Measurements from ENCODE around the gene GRAMD1C. TPM values are rescaled to one million over a fixed set of nuclear protein-coding genes. Genes with fewer than 3 reads are reported as not detected.

The GRAMD1C gene
- total RNA-seq, 1 donor from 2014 or later, result 8.2 TPM

DNA sequence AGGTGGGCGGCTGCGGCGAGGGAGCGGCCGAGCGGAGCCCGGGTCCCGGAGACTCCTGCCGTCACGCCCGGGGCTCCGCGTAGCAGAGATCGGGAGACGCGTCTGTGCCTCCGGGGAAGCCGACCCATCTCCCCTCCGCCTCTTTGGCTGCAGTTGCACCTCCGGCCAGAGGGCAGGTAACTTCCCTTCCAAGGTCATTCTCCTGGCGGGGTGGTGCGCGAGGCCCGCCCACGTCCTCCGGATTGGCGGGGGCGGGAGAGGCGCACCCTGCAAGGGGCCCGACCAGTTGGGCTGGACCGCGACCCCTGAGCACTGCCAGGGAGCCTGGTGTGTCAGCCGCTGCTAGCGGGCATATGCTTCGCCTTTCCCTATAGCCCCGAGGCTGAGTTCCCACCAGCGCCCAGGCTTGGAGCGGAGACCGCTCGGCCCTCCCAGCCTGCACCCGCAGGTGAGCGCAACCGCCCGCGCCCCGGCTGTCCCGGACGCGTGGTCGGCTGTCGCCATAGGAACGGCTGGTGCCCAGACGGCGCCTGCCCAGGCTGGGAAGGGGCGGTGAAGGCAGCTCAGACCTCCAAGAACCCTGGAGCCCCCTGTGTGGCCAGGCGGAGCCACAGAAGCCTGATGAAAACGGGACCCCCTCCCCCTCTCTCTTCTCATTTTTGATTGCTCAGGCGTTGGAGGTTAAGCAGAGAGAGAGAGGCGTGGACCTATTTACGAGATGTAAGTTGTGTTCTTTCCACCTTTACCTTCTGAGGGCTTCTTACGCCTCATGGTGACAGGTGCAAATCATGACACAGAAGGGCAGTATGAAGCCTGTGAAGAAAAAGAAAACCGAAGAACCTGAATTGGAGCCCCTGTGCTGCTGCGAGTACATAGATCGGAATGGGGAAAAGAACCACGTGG lies 109.7 kb downstream of the GRAMD1C start:
- peak; percentile 2 for DNase-seq (ENCODE audit: low spot score)

DNA sequence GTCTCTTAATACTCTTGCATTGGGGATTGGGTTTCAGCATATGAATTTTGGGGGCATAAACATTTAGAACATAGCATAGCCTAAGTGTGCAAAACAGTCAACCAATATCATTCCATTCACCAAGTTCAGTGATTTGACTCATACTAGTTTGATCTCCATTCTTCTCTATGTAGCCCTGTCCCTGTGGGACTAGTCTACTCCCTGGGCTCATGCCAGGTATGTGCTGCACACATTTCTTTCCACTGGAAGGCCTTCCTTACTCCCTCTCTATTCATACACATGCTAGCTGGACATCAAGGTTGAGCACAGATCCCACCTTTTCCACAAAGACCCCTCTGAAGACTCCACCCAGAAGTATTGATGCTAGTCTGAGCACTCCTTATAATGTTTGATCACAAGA lies 114.3 kb downstream of the GRAMD1C start:
- DNase-seq (ENCODE audit: low spot score), result no peak

DNA sequence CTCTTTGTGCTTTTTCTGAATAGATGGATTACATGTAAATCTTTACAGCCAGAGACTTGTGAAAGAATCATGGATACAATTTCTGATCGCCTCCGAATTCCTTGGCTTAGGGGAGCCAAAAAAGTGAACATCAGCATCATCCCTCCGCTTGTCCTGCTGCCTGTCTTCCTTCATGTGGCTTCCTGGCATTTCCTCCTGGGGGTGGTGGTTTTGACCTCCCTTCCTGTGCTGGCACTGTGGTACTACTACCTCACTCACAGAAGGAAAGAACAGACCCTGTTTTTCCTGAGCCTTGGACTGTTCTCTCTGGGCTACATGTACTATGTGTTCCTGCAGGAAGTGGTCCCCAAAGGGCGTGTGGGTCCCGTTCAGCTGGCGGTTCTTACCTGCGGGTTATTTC lies 115.1 kb downstream of the GRAMD1C start:
- no peak for DNase-seq (ENCODE audit: low spot score)

- no peak for DNase-seq (ENCODE audit: low spot score)
Observed at GRCh38 chr3:113954091-113954685, 115.6 kb downstream of the GRAMD1C start.

DNA sequence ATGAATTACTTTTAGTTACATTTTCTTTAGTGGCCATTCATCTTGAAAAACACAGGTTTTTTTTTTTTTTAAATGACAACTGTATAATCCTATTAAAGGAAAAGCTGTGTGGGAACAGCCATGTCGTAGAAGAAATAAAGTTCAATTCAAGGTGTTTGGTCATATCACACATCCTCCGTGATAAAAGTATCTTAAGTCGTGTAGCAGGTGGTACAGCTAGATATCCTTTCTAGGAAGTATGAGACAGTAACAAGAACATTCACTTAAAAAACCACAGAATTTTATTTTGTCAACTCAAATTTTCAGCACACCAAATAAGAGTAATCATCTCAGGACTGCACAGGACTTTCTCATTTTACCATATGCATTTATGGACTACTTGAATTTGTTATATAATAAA lies 125.3 kb downstream of the GRAMD1C start:
- DNase-seq (ENCODE audit: low spot score), result no peak

- DNase-seq (ENCODE audit: low spot score), result no peak
Observed at GRCh38 chr3:113966172-113966571, 127.6 kb downstream of the GRAMD1C start.

GRCh38 chr3:113968986-113969385 lies 130.4 kb downstream of the GRAMD1C start:
- no peak for DNase-seq (ENCODE audit: low spot score)

DNA sequence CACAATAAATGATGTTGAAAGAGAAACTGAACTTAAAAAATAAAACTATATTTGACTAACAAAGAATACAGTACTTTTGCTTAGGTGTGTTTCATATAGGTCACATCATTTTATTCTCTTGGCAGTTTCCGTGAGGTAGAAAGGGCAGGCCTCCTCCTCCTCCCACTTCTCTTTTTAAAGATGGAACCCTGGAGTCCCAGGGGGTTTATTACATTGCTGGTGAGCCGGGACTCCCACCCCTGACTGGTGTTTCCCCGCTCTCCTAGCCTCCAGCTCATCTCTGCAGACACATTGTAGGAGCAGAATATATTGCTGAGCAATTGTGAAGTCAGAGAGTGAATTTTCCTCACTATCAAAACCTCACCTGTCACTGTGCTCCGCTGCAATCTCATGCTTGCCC lies 139.2 kb downstream of the GRAMD1C start:
- DNase-seq (ENCODE audit: low spot score), result no peak

GRCh38 chr3:113979916-113980315 lies 141.3 kb downstream of the GRAMD1C start:
- DNase-seq (ENCODE audit: low spot score), result no peak

GRCh38 chr3:113981803-113982202 lies 143.2 kb downstream of the GRAMD1C start:
- DNase-seq (ENCODE audit: low spot score), result peak; percentile 16

- DNase-seq (ENCODE audit: low spot score), result peak; percentile 4
Observed at GRCh38 chr3:113983544-113983943, 145.0 kb downstream of the GRAMD1C start.

DNA sequence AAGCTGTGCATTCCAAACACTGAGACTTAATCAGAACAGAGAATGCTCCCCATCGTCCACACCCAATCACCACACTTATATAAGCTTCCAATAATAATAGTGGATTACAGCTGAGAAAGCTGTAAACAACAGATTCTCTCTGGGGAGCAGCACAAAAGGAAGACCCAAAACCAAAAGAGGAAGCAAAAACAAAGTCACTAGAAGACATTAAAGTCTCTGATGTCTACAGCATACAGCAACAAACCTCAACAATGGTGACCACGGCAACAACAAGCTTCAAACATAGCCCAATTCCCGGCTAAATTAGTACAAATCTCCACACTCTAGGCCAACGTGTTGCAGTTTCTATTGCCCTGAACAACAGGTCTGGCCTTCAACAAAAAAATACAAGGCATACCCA lies 147.0 kb downstream of the GRAMD1C start:
- DNase-seq (ENCODE audit: low spot score), result no peak

Other genes with a start within 250 kb of the GRAMD1C start
- gene USF3, start 142.1 kb upstream of the GRAMD1C start, total RNA-seq (ENCODE audit: insufficient read depth, low replicate concordance), result 12.0 TPM
- gene NAA50, start 92.5 kb upstream of the GRAMD1C start, total RNA-seq (ENCODE audit: insufficient read depth, low replicate concordance), result 64.8 TPM
- gene ATP6V1A, start 91.8 kb upstream of the GRAMD1C start, total RNA-seq (ENCODE audit: insufficient read depth, low replicate concordance), result 40.9 TPM
- 3.1 TPM for gene ZDHHC23, start 109.2 kb downstream of the GRAMD1C start, total RNA-seq (ENCODE audit: insufficient read depth, low replicate concordance)
- gene CCDC191, start 217.7 kb downstream of the GRAMD1C start, total RNA-seq (ENCODE audit: insufficient read depth, low replicate concordance), result 3.4 TPM
- 15.6 TPM for gene QTRT2, start 217.9 kb downstream of the GRAMD1C start, total RNA-seq (ENCODE audit: insufficient read depth, low replicate concordance)